Astrocyte (in vitro differentiated cells and primary cell): ENCODE results near the gene CEP104. TPM values are rescaled to one million over a fixed set of nuclear protein-coding genes. Genes with fewer than 3 reads are reported as not detected.
A peak's percentile ranks its signal among the peaks of the same experiment; 100 is the strongest.

Experiments used
- DNase-seq: peaks from one replicate; pipeline ENCODE4 v3.0.0-alpha.2; 2010; ENCODE audit warnings: low read depth
- FAIRE-seq: peaks from 2 replicates; lab custom pipeline; 2011; peaks lifted over from hg19 to GRCh38; lab: Jason Lieb, UNC
- H2AFZ ChIP-seq: 2 replicates; pipeline ENCODE4 v1.6.0; 2012; ENCODE audit warnings: low read depth, low read length, inconsistent platforms
- H3K27ac ChIP-seq: 2 replicates; pipeline ENCODE4 v1.5.1; 2011; ENCODE audit warnings: low read depth, low read length, inconsistent platforms
- H3K27me3 ChIP-seq: 2 replicates; pipeline ENCODE4 v1.6.0; 2011; ENCODE audit warnings: low read length, inconsistent platforms; ENCODE audit not compliant: insufficient read depth
- H3K36me3 ChIP-seq: 2 replicates; pipeline ENCODE4 v1.5.1; 2011; ENCODE audit warnings: low read length, inconsistent platforms; ENCODE audit not compliant: insufficient read depth
- H3K4me1 ChIP-seq: 2 replicates; pipeline ENCODE4 v1.5.1; 2011; ENCODE audit warnings: low read length, inconsistent platforms; ENCODE audit not compliant: insufficient read depth
- H3K4me2 ChIP-seq: 2 replicates; pipeline ENCODE4 v1.6.0; 2012; ENCODE audit warnings: low read length, inconsistent platforms
- H3K4me3 ChIP-seq: 2 replicates; pipeline ENCODE4 v1.5.1; 2011; ENCODE audit warnings: low read depth, mild to moderate bottlenecking, low read length, inconsistent platforms; ENCODE audit not compliant: insufficient read depth
- H3K79me2 ChIP-seq: 2 replicates; pipeline ENCODE4 v1.6.0; 2012; ENCODE audit warnings: mild to moderate bottlenecking, low read length, inconsistent platforms; ENCODE audit not compliant: insufficient read depth
- H3K9ac ChIP-seq: 2 replicates; pipeline ENCODE4 v1.6.0; 2012; ENCODE audit warnings: mild to moderate bottlenecking, low read length, inconsistent platforms
- H3K9me3 ChIP-seq: 2 replicates; pipeline ENCODE4 v1.5.1; 2012; ENCODE audit warnings: low read depth, mild to moderate bottlenecking, low read length, inconsistent platforms; ENCODE audit not compliant: insufficient read depth
- H4K20me1 ChIP-seq: 2 replicates; pipeline ENCODE4 v1.6.0; 2012; ENCODE audit warnings: low read length, inconsistent platforms; ENCODE audit not compliant: insufficient read depth
- H3K27ac Mint-ChIP-seq: one replicate; pipeline ENCODE4 v1.8.0; 2021; ENCODE audit warnings: mild to moderate bottlenecking, mixed read lengths; ENCODE audit not compliant: unreplicated experiment
- H3K27me3 Mint-ChIP-seq: one replicate; pipeline ENCODE4 v1.8.0; 2021; ENCODE audit warnings: low read depth, mixed read lengths; ENCODE audit not compliant: unreplicated experiment
- H3K36me3 Mint-ChIP-seq: one replicate; pipeline ENCODE4 v1.8.0; 2021; ENCODE audit warnings: low read depth, mixed read lengths; ENCODE audit not compliant: unreplicated experiment
- H3K4me1 Mint-ChIP-seq: one replicate; pipeline ENCODE4 v1.8.0; 2021; ENCODE audit warnings: low read depth, mixed read lengths; ENCODE audit not compliant: unreplicated experiment
- H3K4me3 Mint-ChIP-seq: one replicate; pipeline ENCODE4 v1.8.0; 2021; ENCODE audit warnings: mild to moderate bottlenecking, moderate library complexity, mixed read lengths; ENCODE audit not compliant: unreplicated experiment
- H3K9me3 Mint-ChIP-seq: one replicate; pipeline ENCODE4 v1.8.0; 2021; ENCODE audit warnings: mild to moderate bottlenecking, mixed read lengths; ENCODE audit not compliant: unreplicated experiment
- CTCF ChIP-seq: IDR thresholded peaks from 2 replicates; pipeline ENCODE4 v1.5.1; 2011; ENCODE audit warnings: low read depth, mild to moderate bottlenecking, inconsistent platforms, low read length, moderate library complexity; ENCODE audit not compliant: insufficient read depth
- EZH2 ChIP-seq: IDR thresholded peaks from 2 replicates; pipeline ENCODE4 v1.6.1; 2012; ENCODE audit warnings: mild to moderate bottlenecking, low read length, inconsistent platforms; ENCODE audit not compliant: insufficient read depth
- total RNA-seq: library from RNA; stranded (reverse); gene quantifications from 2 replicates; pipeline ENCODE4 v1.2.1, GENCODE V29; 2021

The CEP104 gene
- total RNA-seq, 1 donor from 2014 or later = 43.6 TPM

- no peak overlapping the region for H3K4me3 ChIP-seq
- no peaks in the 10 kb centered on the region for H3K79me2 ChIP-seq
- Mint-ChIP-seq H3K4me3 (peak overlapping the region; percentile 64), H3K27ac (peak overlapping the region; percentile 53), H3K4me1 (peaks cover 6% of the 10 kb centered on the region), H3K9me3 (no peaks in the 10 kb centered on the region), H3K27me3 (peaks cover 6% of the 10 kb centered on the region), H3K36me3 (peaks cover 3% of the 10 kb centered on the region)
- H4K20me1 ChIP-seq = peaks cover 7% of the 10 kb centered on the region
- H3K9me3 ChIP-seq = no peaks in the 10 kb centered on the region
- FAIRE-seq (no peak), DNase-seq (no peak)
- no peak overlapping the region for H2AFZ ChIP-seq
- peak overlapping the region; percentile 46 for H3K4me2 ChIP-seq
- no peak overlapping the region for H3K9ac ChIP-seq
- TF ChIP-seq CTCF = no peak
- TF ChIP-seq EZH2 = no peak
- peaks cover 3% of the 10 kb centered on the region for H3K36me3 ChIP-seq
- H3K4me1 ChIP-seq = peaks cover 18% of the 10 kb centered on the region
- H3K27me3 ChIP-seq = no peaks in the 10 kb centered on the region
- no peak overlapping the region for H3K27ac ChIP-seq
These were observed 82.0 kb downstream of the CEP104 start for GRCh38 chr1:3774946-3775489.

GRCh38 chr1:3774276-3774945, 82.6 kb downstream of the CEP104 start:
- Mint-ChIP-seq H3K9me3 (no peaks in the 10 kb centered on the region), H3K4me3 (no peak overlapping the region), H3K4me1 (peaks cover 6% of the 10 kb centered on the region), H3K27ac (no peak overlapping the region), H3K27me3 (peaks cover 6% of the 10 kb centered on the region), H3K36me3 (no peaks in the 10 kb centered on the region)
- Histone ChIP-seq H2AFZ (no peak overlapping the region), H3K36me3 (no peaks in the 10 kb centered on the region), H3K4me1 (peaks cover 18% of the 10 kb centered on the region), H3K9ac (no peak overlapping the region), H3K27me3 (no peaks in the 10 kb centered on the region), H3K4me2 (no peak overlapping the region), H3K9me3 (no peaks in the 10 kb centered on the region), H4K20me1 (peaks cover 7% of the 10 kb centered on the region), H3K4me3 (no peak overlapping the region), H3K79me2 (no peaks in the 10 kb centered on the region), H3K27ac (no peak overlapping the region)
- FAIRE-seq (no peak), DNase-seq (no peak)
- no peak for TF ChIP-seq CTCF
- TF ChIP-seq EZH2 = no peak
